Measurements from ENCODE around the gene MAD2L1BP. TPM values are rescaled to one million over a fixed set of nuclear protein-coding genes. Genes with fewer than 3 reads are reported as not detected.
"Not testable (repeated sequence)": the region's sequence is repeated elsewhere in the genome, so short reads cannot be mapped to it uniquely, and the experiment has no call there.

The MAD2L1BP gene
- total RNA-seq, 2 donors from 2014 or later = 11.3 to 24.8 TPM

DNA sequence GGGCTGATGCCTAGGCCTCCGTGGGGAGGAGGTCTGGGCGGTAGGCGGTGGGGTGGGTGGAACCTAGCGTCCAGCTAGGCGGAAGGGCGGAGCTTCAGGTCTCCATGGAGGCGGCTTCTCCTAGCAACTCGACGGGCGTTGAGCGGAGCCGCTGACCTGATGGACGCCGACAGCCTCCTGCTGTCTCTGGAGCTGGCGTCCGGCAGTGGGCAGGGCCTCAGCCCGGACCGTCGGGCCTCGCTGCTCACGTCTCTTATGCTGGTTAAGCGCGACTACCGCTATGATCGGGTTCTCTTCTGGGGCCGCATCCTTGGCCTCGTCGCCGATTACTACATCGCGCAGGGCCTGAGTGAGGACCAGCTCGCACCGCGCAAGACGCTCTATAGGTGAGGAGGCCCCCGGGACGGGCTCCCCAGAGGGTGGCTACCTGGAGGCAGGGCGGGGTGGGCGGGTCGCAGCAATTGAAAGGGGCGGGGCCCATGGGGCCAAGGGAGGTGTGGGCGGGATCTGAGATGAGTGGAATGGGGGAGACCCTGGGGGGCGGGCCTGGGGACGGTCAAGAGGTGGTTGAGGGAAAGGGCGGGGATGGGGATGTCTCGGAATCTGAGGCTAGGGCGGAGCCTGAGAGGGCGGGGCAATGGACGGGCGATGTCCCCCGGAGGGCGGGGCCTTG lies 9.4 kb downstream of the MAD2L1BP start, which contains the start of gene RSPH9:
TSS of gene RSPH9 (plus strand) at position 97 of the 673 bp plus-strand sequence. CDS start at position 160, 63 bp downstream.
- DNase-seq (ENCODE audit: low spot score) (no peak), ATAC-seq (ENCODE audit: insufficient number of reproducible peaks, low FRiP score, low read depth) (no peak)
- H3K36me3 ChIP-seq = peaks cover 18% of the 10 kb centered on the region
- TF ChIP-seq, protein P1, sequence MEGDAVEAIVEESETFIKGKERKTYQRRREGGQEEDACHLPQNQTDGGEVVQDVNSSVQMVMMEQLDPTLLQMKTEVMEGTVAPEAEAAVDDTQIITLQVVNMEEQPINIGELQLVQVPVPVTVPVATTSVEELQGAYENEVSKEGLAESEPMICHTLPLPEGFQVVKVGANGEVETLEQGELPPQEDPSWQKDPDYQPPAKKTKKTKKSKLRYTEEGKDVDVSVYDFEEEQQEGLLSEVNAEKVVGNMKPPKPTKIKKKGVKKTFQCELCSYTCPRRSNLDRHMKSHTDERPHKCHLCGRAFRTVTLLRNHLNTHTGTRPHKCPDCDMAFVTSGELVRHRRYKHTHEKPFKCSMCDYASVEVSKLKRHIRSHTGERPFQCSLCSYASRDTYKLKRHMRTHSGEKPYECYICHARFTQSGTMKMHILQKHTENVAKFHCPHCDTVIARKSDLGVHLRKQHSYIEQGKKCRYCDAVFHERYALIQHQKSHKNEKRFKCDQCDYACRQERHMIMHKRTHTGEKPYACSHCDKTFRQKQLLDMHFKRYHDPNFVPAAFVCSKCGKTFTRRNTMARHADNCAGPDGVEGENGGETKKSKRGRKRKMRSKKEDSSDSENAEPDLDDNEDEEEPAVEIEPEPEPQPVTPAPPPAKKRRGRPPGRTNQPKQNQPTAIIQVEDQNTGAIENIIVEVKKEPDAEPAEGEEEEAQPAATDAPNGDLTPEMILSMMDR (IDR thresholded peaks at IDR 0.05) = no peak
- H3K4me1 ChIP-seq (ENCODE audit: control insufficient read depth in 1 of 2, low read depth in 2 of 2) = no peaks in the 10 kb centered on the region
- H3K9me3 ChIP-seq = no peaks in the 10 kb centered on the region
- no peak within 1 kb of the TSS for H3K27ac ChIP-seq
- no peaks in the 10 kb centered on the region for H3K27me3 ChIP-seq (replicated peaks; ENCODE audit: insufficient read depth)
- peak within 1 kb of the TSS; percentile 72 for H3K4me3 ChIP-seq

DNA sequence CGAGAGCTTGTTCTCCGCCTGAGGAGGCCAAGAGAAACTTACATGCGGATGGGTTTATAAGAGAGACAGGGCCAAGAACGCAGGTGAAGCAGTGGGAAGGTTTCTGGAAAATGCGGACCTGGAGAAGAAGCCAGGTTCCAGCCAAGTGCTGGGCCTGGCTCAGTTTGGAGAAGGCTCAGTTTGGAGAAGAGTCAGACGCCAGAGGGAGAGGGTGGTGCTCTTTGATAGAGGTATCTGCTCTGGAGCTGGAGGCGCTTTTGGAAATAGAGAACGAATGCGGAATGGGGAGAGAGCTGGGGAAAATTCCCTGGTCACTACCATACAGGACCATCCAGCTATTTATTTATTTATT lies 9.9 kb downstream of the MAD2L1BP start:
- ATAC-seq (ENCODE audit: insufficient number of reproducible peaks, low FRiP score, low read depth) = no peak
- H3K4me1 ChIP-seq (ENCODE audit: control insufficient read depth in 1 of 2, low read depth in 2 of 2) = no peaks in the 10 kb centered on the region
- H3K4me3 ChIP-seq = peak overlapping the region; percentile 72
- TF ChIP-seq, protein P1 (IDR thresholded peaks at IDR 0.05) = no peak
- peaks cover 13% of the 10 kb centered on the region for H3K36me3 ChIP-seq
- H3K27me3 ChIP-seq (replicated peaks; ENCODE audit: insufficient read depth) = no peaks in the 10 kb centered on the region
- DNase-seq (ENCODE audit: low spot score) = no peak
- no peaks in the 10 kb centered on the region for H3K9me3 ChIP-seq
- H3K27ac ChIP-seq = no peak overlapping the region

DNA sequence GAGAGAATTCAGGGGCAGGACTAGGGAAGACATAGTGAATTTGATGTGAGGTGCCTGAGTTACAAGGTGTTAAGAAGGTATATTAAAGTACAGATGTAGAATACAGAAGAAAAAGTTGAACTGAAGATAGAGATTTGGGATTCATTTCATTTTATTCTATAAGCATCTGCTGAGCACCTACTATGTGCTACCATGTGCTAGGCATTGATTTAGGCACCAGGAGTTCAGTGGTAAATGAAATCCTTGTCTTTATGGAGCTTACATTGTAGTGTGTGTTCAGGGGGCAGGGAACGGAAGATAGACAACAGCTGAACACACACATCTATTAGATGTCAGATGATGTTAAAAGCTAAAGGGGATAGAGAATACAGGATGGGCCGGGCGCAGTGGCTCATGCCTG lies 12.0 kb downstream of the MAD2L1BP start:
- TF ChIP-seq, protein P1 (IDR thresholded peaks at IDR 0.05) = no peak
- no peaks in the 10 kb centered on the region for H3K27me3 ChIP-seq (replicated peaks; ENCODE audit: insufficient read depth)
- DNase-seq (ENCODE audit: low spot score) (no peak), ATAC-seq (ENCODE audit: insufficient number of reproducible peaks, low FRiP score, low read depth) (no peak)
- H3K4me3 ChIP-seq = no peak overlapping the region
- no peaks in the 10 kb centered on the region for H3K9me3 ChIP-seq
- peaks cover under 1% of the 10 kb centered on the region for H3K36me3 ChIP-seq
- H3K27ac ChIP-seq = no peak overlapping the region
- H3K4me1 ChIP-seq (ENCODE audit: control insufficient read depth in 1 of 2, low read depth in 2 of 2) = no peaks in the 10 kb centered on the region

DNA sequence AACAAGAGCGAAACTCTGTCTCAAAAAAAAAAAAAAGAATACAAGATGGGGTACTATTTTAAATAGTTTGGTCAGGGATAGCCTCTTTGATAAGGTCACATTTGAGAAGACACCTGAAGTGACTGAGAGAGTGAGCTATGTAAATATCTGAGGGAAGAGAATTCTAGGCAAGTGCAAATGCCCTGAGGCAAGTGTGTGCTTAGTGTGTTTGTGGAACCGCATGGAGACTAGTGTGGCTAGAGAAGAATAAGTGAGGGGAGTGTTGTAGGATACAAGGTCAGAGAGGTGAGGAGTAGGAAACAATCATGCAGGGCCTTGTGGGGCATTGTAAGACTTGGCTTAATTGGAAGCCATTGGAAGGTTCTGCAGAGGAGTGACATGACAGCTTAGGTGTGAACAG lies 12.6 kb downstream of the MAD2L1BP start:
- Histone ChIP-seq H3K36me3 (no peaks in the 10 kb centered on the region), H3K27ac (no peak overlapping the region), H3K4me1 (ENCODE audit: control insufficient read depth in 1 of 2, low read depth in 2 of 2) (no peaks in the 10 kb centered on the region), H3K4me3 (no peak overlapping the region), H3K27me3 (replicated peaks; ENCODE audit: insufficient read depth) (no peaks in the 10 kb centered on the region), H3K9me3 (no peaks in the 10 kb centered on the region)
- ATAC-seq (ENCODE audit: insufficient number of reproducible peaks, low FRiP score, low read depth) (no peak), DNase-seq (ENCODE audit: low spot score) (no peak)
- TF ChIP-seq, protein P1 (IDR thresholded peaks at IDR 0.05) = no peak

DNA sequence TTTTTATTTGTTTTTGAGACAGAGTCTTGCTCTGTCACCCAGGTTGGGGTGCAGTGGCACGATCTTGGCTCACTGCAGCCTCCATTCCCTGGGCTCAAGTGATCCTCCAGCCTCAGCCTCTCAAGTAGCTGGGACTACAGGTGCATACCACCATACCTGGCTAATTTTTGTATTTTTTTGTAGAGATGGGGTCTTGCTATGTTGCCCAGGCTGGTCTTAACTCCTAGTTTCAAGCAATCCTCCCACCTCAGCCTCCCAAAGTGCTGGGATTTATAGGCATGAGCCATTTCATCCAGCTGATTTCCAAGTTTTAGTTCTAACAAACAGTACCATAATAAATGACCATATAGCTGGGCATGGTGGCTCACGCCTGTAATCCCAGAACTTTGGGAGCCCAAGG lies 17.2 kb downstream of the MAD2L1BP start:
- H3K4me1 ChIP-seq (ENCODE audit: control insufficient read depth in 1 of 2, low read depth in 2 of 2); H3K4me3 ChIP-seq; ATAC-seq (ENCODE audit: insufficient number of reproducible peaks, low FRiP score, low read depth); H3K9me3 ChIP-seq; H3K36me3 ChIP-seq; H3K27me3 ChIP-seq (replicated peaks; ENCODE audit: insufficient read depth); DNase-seq (ENCODE audit: low spot score); H3K27ac ChIP-seq: not testable (repeated sequence)

Data from thoracic aorta (tissue), 2 donors.